Measurements from ENCODE around the gene USP32.

Gene USP32

GRCh38 chr17:60174035-60174434 lies 217.9 kb downstream of the USP32 start:
- H3K4me2 ChIP-seq (ENCODE audit: low read depth, low read length, poor library complexity, severe bottlenecking): no peak overlapping the region
- H3K9me3 ChIP-seq (ENCODE audit: insufficient read depth, low read depth, low read length): no peaks in the 10 kb centered on the region
- no peaks in the 10 kb centered on the region for H4K20me1 ChIP-seq (ENCODE audit: insufficient read depth, low read length, poor library complexity, severe bottlenecking)
- no peaks in the 10 kb centered on the region for H3K79me2 ChIP-seq (ENCODE audit: insufficient read depth, low read length)
- H3K9me2 ChIP-seq (replicated peaks; ENCODE audit: low read depth, low read length): no peaks in the 10 kb centered on the region
- TF ChIP-seq EZH2phosphoT487 (IDR thresholded peaks at IDR 0.05; ENCODE audit: borderline replicate concordance): no peak
- peaks cover 3% of the 10 kb centered on the region; the same call in 1 of the 2 replicates for H3K36me3 ChIP-seq (ENCODE audit: insufficient read depth, low read length)
- no peak overlapping the region for H2AFZ ChIP-seq (ENCODE audit: low read length)
- H3K4me1 ChIP-seq (ENCODE audit: insufficient read depth, low read length, poor library complexity, severe bottlenecking): peaks cover 10% of the 10 kb centered on the region
- no peaks in the 10 kb centered on the region for H3F3A ChIP-seq (ENCODE audit: low read depth)
- no peak overlapping the region for H3K4me3 ChIP-seq (ENCODE audit: low read length, poor library complexity, severe bottlenecking)
- no peaks in the 10 kb centered on the region for H3K27me3 ChIP-seq (ENCODE audit: insufficient read depth, low read length, poor library complexity, severe bottlenecking)
- no peak overlapping the region for H3K9ac ChIP-seq (ENCODE audit: low read depth, low read length, poor library complexity, severe bottlenecking)

GRCh38 chr17:60173304-60173819 lies 218.6 kb downstream of the USP32 start:
- no peaks in the 10 kb centered on the region for H3K79me2 ChIP-seq (ENCODE audit: insufficient read depth, low read length)
- no peaks in the 10 kb centered on the region for H3K9me3 ChIP-seq (ENCODE audit: insufficient read depth, low read depth, low read length)
- H3K36me3 ChIP-seq (ENCODE audit: insufficient read depth, low read length): no peaks in the 10 kb centered on the region
- H2AFZ ChIP-seq (ENCODE audit: low read length): no peak overlapping the region
- no peaks in the 10 kb centered on the region for H4K20me1 ChIP-seq (ENCODE audit: insufficient read depth, low read length, poor library complexity, severe bottlenecking)
- H3K9ac ChIP-seq (ENCODE audit: low read depth, low read length, poor library complexity, severe bottlenecking): no peak overlapping the region
- no peaks in the 10 kb centered on the region for H3K9me2 ChIP-seq (replicated peaks; ENCODE audit: low read depth, low read length)
- TF ChIP-seq EZH2phosphoT487 (IDR thresholded peaks at IDR 0.05; ENCODE audit: borderline replicate concordance): no peak
- TF ChIP-seq CTCF (conservative IDR thresholded peaks at IDR 0.05; ENCODE audit: low read length): no peak
- no peaks in the 10 kb centered on the region for H3F3A ChIP-seq (ENCODE audit: low read depth)
- H3K4me2 ChIP-seq (ENCODE audit: low read depth, low read length, poor library complexity, severe bottlenecking): no peak overlapping the region
- H3K4me3 ChIP-seq (ENCODE audit: low read length, poor library complexity, severe bottlenecking): no peak overlapping the region
- H3K27me3 ChIP-seq (ENCODE audit: insufficient read depth, low read length, poor library complexity, severe bottlenecking): no peaks in the 10 kb centered on the region
- H3K4me1 ChIP-seq (ENCODE audit: insufficient read depth, low read length, poor library complexity, severe bottlenecking): peaks cover 10% of the 10 kb centered on the region

GRCh38 chr17:60171753-60172079 lies 220.2 kb downstream of the USP32 start:
- Histone ChIP-seq H3K4me2 (ENCODE audit: low read depth, low read length, poor library complexity, severe bottlenecking) (no peak overlapping the region), H3K4me3 (ENCODE audit: low read length, poor library complexity, severe bottlenecking) (no peak overlapping the region)
- TF ChIP-seq EZH2phosphoT487 (IDR thresholded peaks at IDR 0.05; ENCODE audit: borderline replicate concordance) (no peak), CTCF (conservative IDR thresholded peaks at IDR 0.05; ENCODE audit: low read length) (no peak)

More at GRCh38 chr17:60171753-60172079, 220.2 kb downstream of the USP32 start:
- Histone ChIP-seq H3K27me3 (ENCODE audit: insufficient read depth, low read length, poor library complexity, severe bottlenecking) (no peaks in the 10 kb centered on the region), H3K9ac (ENCODE audit: low read depth, low read length, poor library complexity, severe bottlenecking) (no peak overlapping the region), H3K79me2 (ENCODE audit: insufficient read depth, low read length) (no peaks in the 10 kb centered on the region), H3K4me1 (ENCODE audit: insufficient read depth, low read length, poor library complexity, severe bottlenecking) (peaks cover 10% of the 10 kb centered on the region), H3K9me3 (ENCODE audit: insufficient read depth, low read depth, low read length) (no peaks in the 10 kb centered on the region), H3K36me3 (ENCODE audit: insufficient read depth, low read length) (no peaks in the 10 kb centered on the region), H3K9me2 (replicated peaks; ENCODE audit: low read depth, low read length) (no peaks in the 10 kb centered on the region), H2AFZ (ENCODE audit: low read length) (no peak overlapping the region), H4K20me1 (ENCODE audit: insufficient read depth, low read length, poor library complexity, severe bottlenecking) (no peaks in the 10 kb centered on the region), H3F3A (ENCODE audit: low read depth) (no peaks in the 10 kb centered on the region)

Measured in Loucy (cell line).